OCI-M2 (cell line): ENCODE results near the gene SERINC5.
A peak's percentile ranks its signal among the peaks of the same experiment; 100 is the strongest.

Source experiments
- DNase-seq: peaks from one replicate; lab custom pipeline; 2025; ENCODE audit not compliant: unreplicated experiment; lab: John Stamatoyannopoulos, UW

Gene SERINC5

GRCh38 chr5:80229902-80230255 lies 26.0 kb downstream of the SERINC5 start:
- DNase-seq = no peak

GRCh38 chr5:80227979-80228596 lies 27.8 kb downstream of the SERINC5 start:
- DNase-seq = no peak

GRCh38 chr5:80225934-80226326 lies 29.9 kb downstream of the SERINC5 start:
- no peak for DNase-seq

- DNase-seq = no peak
Observed at GRCh38 chr5:80225189-80225933, 30.5 kb downstream of the SERINC5 start.

GRCh38 chr5:80223561-80223960 lies 32.3 kb downstream of the SERINC5 start:
- no peak for DNase-seq

GRCh38 chr5:80220245-80220897 lies 35.5 kb downstream of the SERINC5 start:
- no peak for DNase-seq

GRCh38 chr5:80219391-80219790 lies 36.5 kb downstream of the SERINC5 start:
- DNase-seq = no peak

GRCh38 chr5:80217667-80218066 lies 38.2 kb downstream of the SERINC5 start:
- no peak for DNase-seq

- DNase-seq = no peak
Observed at GRCh38 chr5:80216753-80217596, 38.9 kb downstream of the SERINC5 start.

- DNase-seq = no peak
Observed at GRCh38 chr5:80216096-80216495, 39.8 kb downstream of the SERINC5 start.

- no peak for DNase-seq
Observed at GRCh38 chr5:80215523-80215922, 40.3 kb downstream of the SERINC5 start.

- no peak for DNase-seq
Observed at GRCh38 chr5:80213466-80213865, 42.4 kb downstream of the SERINC5 start.

- DNase-seq = no peak
Observed at GRCh38 chr5:80212171-80212667, 43.6 kb downstream of the SERINC5 start.

GRCh38 chr5:80211327-80211726 lies 44.5 kb downstream of the SERINC5 start:
- no peak for DNase-seq

GRCh38 chr5:80210014-80210413 lies 45.8 kb downstream of the SERINC5 start:
- no peak for DNase-seq

- DNase-seq = no peak
Observed at GRCh38 chr5:80208381-80208780, 47.5 kb downstream of the SERINC5 start.

GRCh38 chr5:80207832-80208231 lies 48.0 kb downstream of the SERINC5 start:
- no peak for DNase-seq

- no peak for DNase-seq
Observed at GRCh38 chr5:80206282-80206681, 49.6 kb downstream of the SERINC5 start.

GRCh38 chr5:80205846-80206245 lies 50.0 kb downstream of the SERINC5 start:
- DNase-seq = no peak

- peak; percentile 87 for DNase-seq
Observed at GRCh38 chr5:80204808-80205614, 50.8 kb downstream of the SERINC5 start.
